HCEC 1CT (cell line): ENCODE measurements around the gene COLEC12.
A peak's percentile ranks its signal among the peaks of the same experiment; 100 is the strongest.
"Not testable (repeated sequence)": the region's sequence is repeated elsewhere in the genome, so short reads cannot be mapped to it uniquely, and the experiment has no call there.

Experiments used
- DNase-seq: peaks from one replicate; pipeline ENCODE4 v3.0.0-alpha.2; 2017

COLEC12 gene

GRCh38 chr18:406677-407076 is 93.8 kb downstream of the COLEC12 start:
- no peak for DNase-seq

- not testable (repeated sequence) for DNase-seq
Measured at GRCh38 chr18:405006-405405, 95.5 kb downstream of the COLEC12 start.

GRCh38 chr18:404061-404636 is 96.4 kb downstream of the COLEC12 start:
- DNase-seq, result no peak

- no peak for DNase-seq
Measured at GRCh38 chr18:402129-402528, 98.4 kb downstream of the COLEC12 start.

- DNase-seq, result peak; percentile 84
Measured at GRCh38 chr18:400456-400855, 100.0 kb downstream of the COLEC12 start.

- DNase-seq, result no peak
Measured at GRCh38 chr18:399631-400135, 100.8 kb downstream of the COLEC12 start.

GRCh38 chr18:398935-399630 is 101.4 kb downstream of the COLEC12 start:
- DNase-seq, result no peak

- DNase-seq, result no peak
Measured at GRCh38 chr18:396556-396955, 103.9 kb downstream of the COLEC12 start.

GRCh38 chr18:396251-396555 is 104.3 kb downstream of the COLEC12 start:
- no peak for DNase-seq

GRCh38 chr18:395456-396250 is 104.8 kb downstream of the COLEC12 start:
- peak; percentile 87 for DNase-seq

- peak; percentile 84 for DNase-seq
Measured at GRCh38 chr18:394987-395362, 105.5 kb downstream of the COLEC12 start.

- no peak for DNase-seq
Measured at GRCh38 chr18:394262-394986, 106.1 kb downstream of the COLEC12 start.

- no peak for DNase-seq
Measured at GRCh38 chr18:393574-393957, 106.9 kb downstream of the COLEC12 start.

- no peak for DNase-seq
Measured at GRCh38 chr18:392928-393573, 107.5 kb downstream of the COLEC12 start.

- no peak for DNase-seq
Measured at GRCh38 chr18:390741-391478, 109.6 kb downstream of the COLEC12 start.

- DNase-seq, result no peak
Measured at GRCh38 chr18:389658-390357, 110.7 kb downstream of the COLEC12 start.

- no peak for DNase-seq
Measured at GRCh38 chr18:388200-388599, 112.3 kb downstream of the COLEC12 start.

GRCh38 chr18:386994-387393 is 113.5 kb downstream of the COLEC12 start:
- no peak for DNase-seq

- no peak for DNase-seq
Measured at GRCh38 chr18:384897-385296, 115.6 kb downstream of the COLEC12 start.

GRCh38 chr18:383135-383534 is 117.4 kb downstream of the COLEC12 start:
- DNase-seq, result no peak

GRCh38 chr18:382423-382984 is 118.0 kb downstream of the COLEC12 start:
- no peak for DNase-seq
